GM19238 (cell line): ENCODE data around the gene SLC24A4.

ENCODE experiments used
- DNase-seq: peaks from one replicate; pipeline ENCODE4 v3.0.0; 2011; ENCODE audit warnings: low spot score; ENCODE audit not compliant: insufficient read length

Gene SLC24A4

DNA sequence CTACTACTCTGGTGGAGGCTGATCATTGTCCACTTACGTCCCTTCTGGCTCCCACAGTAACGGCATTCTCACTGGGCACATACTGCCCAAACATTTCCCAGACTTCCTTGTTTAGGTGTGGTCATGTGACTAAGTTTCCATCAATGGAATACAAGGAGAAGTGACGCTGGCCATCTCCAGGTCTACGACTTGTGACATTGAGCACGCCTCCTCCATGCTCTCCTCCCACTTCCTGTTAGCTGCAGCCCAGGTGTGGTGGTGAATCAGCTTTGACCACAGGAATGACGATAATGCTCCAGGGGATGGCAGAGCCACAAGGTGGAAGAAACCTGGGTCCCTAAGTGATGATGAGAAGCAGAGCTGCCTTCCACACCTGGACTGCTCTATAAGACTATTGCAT is 6.0 kb upstream of the SLC24A4 start:
- DNase-seq = no peak

DNA sequence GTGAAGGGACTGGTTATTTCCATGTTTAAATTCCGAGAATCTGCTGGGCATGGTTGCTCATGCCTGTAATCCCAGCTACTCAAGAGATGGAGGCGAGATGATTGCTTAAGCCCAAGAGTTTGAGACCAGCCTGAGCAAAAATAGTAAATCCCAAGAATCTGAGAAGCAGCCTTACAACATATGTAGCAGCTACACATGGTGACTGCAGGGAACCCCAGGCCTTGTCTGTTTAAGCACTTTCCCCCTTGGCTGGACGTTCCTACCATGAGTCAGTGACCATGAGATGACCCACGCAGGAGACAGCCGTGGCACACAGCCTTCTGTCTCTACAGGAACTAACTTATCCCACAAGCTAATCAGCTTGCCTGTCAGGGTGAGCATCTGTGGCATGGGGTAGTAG is 5.5 kb upstream of the SLC24A4 start:
- DNase-seq = no peak

DNA sequence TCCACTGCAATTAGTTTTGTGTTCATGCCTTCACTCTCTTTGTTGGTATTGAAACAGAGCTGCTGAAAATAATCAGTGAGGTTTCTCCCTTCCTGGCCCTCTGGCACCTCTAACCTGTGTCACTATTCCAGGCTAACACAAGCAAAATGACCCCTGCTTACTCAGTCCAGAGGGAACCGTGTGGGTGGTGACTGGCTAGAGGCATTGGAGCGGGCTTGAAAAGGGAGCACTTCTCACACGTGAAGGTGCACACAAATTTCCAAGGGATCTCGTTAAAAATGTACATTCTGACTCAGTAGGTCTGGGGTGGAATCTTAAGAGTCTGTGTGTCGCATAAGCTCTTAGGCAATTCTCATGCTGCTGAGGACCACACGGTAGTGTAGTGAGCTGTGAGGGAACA is 1.3 kb upstream of the SLC24A4 start:
- no peak for DNase-seq

DNA sequence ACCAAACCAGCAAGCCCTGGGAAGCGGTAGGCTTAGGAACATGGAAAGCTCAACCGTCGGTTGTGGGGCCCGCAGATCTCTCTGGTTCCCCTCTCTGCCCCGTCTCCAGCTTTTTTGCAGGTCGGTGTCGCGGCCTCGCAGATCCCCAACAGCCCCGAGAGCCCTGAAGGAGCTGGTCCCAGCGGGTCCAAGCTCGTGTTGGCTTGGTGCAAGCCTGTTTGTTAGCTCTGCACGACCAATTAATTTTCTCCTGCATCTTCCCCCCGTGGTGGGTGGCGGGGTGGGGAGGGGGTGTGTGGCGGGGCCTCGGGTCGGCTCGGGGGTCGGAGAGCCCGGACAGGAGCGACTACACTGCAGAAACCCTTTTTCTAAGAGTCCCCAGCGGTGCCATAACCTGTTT is 449 bp upstream of the SLC24A4 start:
- DNase-seq = no peak

DNA sequence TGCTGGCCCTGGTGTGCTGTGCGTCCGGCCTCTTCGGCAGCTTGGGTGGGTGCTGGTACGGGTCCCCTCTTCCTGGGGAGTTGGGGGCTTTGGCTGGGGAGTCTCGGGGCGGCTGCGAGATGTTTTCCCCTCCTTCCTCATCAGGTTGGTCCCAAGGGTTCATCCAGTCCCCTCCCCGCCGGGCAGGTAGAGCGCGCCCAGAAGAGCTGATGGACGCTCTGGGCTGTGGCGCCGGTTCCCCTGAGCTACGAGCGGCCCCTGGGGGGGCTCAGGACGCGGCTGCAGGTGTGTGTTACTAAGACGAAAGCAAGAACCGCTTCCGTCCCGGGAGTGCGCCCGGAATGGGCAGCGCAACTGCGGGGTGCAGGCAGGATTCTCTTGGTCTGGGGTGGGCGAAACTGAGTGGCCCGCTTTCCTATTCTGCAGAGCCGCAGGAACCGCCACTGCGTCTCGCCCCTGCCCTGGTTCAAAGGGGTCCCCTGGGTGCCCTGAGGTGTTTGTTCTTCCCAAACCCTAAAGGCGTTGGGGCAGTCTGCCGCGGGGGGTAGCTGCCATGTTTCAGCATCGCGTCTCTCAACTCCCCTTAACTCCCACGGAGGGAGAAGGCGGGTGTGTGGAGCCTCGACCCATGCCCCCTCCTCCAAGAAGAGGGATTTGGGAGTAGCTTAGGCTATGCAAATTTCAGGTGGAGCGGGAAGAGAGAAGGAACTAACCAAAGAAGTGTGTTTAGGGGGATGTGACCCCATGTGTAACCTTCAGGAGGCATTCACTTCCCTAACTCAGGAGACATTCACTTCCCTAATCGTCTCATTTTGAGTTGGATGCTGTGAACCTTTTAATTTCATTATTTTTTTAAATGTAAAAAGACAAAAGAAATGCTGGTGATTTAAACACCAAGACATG is 1.2 kb downstream of the SLC24A4 start:
- DNase-seq = no peak

DNA sequence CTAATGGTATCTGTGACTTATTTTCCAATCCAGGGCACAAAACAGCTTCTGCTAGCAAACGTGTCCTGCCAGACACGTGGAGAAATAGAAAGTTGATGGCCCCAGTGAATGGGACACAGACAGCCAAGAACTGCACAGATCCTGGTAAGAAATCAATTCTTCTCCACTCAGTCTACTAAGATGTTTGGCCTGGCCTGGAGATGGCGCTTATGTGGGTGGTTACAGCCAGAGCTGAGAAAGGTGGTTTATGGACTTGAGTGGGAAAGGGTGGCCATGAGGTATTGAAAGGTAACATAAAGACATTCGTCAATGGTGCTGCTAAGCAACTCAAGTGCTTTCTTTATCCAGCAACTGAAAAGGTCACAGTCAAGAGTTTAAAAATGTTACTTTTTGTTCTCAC is 2.9 kb downstream of the SLC24A4 start:
- DNase-seq = no peak

DNA sequence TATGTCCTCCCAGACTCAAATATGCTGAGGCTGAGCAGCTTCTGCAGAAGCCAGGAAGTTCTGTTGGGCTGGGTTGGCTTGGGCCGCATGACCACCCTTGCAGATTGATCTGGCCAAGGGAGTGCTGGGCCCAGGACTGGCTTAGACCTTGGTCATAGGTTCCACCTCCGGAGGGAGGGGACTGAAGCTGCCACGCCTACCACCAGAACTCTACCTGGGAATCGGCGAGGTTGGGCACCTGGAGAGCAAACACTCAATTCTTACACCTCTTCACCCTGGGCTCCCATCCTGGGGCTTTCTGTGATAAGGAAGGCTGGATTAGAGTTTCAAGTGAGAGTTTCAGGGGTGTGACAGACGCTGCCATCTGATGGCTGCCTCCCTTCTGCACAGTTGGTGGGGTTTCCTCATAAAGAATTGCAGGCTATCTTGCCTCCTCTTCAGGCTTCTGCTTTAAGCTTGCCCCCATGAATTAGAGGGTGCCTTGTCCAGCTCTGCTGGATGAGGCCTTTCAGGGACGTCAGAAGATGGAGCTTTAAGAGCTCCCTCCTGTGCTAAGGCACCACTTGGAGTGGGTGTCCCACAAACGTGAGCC is 5.8 kb downstream of the SLC24A4 start:
- DNase-seq = no peak

DNA sequence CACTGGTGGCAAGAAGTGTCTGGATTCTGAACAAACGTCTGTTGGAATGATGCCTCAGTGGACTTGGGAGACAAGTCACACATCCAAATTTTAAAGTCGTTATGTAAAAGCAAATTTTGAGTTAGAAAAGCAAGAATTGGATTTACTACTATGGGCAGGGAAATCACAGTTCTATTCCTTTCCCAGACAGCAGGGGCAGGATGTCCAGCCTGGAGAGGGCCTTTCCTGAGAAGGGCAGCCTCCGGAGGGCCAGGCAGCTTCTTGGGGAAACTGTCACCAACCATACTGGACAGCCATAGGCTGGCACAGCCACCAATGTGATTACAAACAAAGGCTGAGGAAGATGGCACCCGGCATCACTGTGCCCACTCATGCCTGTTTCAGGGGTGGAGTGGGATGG is 11.1 kb downstream of the SLC24A4 start:
- DNase-seq = no peak

DNA sequence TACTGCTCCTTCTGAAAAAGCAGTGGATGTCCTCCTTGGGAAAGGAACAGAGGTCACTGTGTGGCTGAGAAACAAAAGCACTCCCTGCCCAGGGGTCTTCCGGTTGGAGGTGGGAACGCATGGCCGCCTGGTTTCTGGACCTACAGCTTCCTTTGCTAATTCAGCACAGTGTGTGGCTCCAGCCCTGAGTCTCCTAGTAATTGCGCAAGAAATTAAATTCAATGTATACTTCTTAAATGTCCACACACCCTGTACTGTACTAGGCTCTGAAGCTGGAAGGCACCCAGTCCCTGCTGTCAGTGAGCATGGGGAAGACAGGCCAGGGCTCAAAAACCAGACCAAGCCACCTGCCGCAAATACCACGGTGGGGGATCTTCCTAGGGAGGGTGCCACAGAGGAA is 13.4 kb downstream of the SLC24A4 start:
- DNase-seq = no peak

DNA sequence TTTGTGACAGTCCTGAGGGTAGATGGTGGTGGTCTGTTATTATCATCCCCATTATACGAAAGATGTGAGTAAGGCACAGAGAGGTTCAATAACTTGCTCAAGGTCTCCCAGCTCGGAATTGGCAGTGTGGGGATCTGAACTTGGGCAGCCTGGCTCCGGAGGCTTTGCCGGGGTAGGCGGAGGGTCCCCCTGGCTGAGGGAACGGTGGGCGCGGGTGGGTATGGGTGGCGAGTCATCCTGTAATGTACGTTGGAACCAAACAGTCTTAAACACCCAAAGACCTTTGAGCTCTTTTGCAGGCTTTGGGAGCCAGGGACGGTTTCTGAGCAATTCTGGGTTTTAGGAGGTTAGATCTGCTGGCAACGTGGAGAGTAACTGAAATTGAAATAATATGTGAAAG is 16.5 kb downstream of the SLC24A4 start:
- no peak for DNase-seq

DNA sequence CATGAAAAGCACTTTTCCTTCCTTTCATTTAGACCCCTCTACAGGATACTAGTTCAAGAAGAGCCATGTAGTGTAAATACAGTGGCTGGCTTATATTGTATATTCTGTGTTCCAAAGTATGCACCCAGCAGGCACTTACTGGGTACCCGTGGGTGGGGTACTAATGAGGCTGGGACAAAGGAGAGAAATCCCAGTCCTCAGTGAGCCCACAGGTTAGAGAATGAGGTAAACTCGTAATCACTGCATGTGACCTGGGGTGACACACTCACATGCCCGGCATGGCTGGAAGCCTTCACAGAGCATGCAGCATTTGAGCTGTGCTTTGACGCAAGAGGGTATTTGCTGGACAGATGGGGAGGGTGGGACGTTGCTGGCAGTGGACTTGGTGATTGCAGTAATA is 17.1 kb downstream of the SLC24A4 start:
- no peak for DNase-seq

DNA sequence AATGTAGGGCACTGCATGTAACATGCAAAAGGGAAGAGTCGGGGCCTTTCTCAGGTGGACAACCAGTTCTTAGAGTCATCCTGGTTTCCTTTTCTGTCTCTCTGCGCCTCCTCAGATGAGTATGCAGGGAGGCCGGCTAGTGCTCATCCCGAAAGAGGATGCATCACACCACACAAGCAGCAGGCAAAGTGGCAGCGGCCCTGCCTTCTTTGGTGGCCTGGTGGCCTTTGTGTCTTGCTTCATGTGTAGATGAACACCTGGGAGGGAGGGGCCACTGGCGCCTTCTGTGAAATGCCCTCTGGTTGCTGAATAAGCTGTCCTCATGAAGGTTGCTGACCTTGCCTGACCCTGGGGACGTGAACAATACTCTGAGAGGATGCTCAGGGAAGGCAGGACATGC is 18.0 kb downstream of the SLC24A4 start:
- no peak for DNase-seq

DNA sequence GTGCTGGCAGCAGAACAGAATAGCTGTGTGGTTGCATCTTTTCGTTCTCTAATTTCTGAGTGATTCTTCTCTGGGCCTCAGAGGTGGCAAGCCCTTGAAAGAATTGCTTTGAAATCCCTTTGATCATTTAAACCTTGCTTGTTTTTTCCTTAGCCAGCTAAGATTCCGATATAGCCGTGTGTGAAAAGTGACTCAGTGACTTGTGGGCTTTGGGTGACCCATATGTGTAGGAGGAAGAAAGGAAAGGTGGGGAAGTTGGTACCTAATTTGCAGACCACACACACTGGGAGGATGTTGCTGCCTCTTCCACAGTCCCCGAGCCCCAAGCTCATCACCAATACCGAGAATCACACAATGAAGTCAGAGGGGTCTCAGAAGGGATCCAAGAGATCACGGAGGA is 18.8 kb downstream of the SLC24A4 start:
- no peak for DNase-seq

DNA sequence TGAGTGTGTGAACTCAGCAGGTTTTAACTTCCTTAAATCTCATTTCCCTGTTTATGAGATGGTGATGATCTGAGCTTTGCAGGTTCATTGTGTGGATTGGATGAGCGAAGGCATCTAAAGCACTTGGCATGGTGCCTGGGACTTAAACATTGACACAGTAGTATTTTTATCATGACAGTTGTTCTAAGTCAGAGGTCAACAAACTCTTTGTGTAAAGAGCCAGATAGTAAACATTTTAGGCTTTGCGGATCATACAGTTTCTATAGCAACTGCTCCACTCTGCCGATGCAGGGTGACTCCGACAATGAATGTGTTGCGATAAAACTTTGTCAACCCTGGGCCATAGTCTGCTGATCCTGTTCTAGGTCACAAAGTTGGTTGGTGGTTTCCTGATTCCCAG is 25.2 kb downstream of the SLC24A4 start:
- no peak for DNase-seq

DNA sequence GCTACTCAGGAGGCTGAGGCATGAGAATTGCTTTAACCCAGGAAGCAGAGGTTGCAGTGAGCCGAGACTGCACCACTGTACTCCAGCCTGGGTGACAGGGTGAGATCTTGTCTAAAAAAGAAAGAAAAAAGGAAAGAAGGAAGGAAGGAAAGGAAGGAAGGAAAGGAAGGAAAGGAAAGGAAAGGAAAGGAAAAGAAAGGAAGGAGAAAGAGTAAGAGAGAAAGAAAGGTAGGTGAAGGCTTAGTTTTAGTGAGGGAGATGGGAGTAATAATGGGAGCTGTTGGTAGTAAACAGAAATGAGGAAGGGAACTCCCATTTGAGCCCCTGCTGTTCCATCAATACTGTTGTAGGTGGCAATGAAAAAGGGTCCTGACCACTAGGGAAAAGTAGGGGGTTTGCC is 28.8 kb downstream of the SLC24A4 start:
- no peak for DNase-seq

DNA sequence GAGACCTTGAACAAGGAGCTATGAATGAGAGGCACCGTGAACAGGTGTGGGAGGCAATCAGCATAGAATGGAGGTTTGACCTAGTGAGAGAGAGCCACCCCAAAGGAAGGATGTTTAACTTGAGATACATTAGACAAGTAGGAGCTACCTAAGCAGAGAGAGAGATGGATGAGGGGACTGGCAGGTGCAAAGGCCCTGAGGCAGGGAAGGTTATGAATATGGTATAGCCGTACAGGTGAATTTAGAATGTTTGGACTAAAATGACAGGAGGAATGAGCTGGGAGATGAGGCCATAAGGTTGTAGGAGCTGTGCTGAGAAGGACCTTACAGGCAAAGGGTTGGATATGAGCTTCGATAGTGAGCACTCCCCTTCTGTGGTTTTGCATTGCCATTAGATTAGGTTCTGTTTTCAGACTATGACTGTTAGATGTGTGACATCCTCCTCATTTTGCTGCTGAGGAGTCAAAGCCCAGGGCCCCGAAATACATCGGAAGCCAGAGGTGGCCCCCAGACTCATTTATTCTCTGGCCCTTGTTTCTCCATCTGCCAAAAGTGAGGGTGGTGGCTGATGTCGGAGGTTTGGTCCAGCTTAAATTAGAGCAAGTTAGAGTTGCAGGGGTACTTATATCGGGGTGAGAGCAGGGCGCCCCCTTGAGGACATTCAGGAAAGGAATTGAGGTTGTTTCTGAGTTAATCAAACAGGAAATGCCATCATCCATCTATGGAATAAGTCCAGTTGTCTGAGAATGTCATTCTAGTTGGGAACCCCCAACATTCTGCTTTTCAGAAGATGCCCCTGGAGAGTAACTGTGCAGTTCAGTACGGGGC is 29.4 kb downstream of the SLC24A4 start:
- DNase-seq = no peak

DNA sequence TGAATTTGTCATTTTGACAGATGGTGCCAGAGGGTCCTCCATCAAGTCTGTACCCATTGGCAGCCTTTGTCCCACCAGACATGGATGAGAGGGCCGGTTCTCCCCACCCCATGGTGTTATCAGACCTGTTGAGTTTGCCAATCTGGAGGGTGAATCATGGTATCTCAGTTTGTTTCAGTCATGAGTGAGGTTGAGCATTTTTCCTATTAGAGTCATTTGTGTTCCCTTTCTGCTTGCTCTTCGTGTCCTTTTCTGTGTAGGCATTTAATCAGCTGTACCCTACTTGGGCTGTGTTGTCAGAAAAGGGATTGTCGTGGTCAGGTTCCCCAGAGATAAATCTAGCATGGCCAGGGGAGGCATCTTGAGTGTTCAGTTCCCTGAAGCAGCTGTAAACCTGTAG is 30.5 kb downstream of the SLC24A4 start:
- no peak for DNase-seq

DNA sequence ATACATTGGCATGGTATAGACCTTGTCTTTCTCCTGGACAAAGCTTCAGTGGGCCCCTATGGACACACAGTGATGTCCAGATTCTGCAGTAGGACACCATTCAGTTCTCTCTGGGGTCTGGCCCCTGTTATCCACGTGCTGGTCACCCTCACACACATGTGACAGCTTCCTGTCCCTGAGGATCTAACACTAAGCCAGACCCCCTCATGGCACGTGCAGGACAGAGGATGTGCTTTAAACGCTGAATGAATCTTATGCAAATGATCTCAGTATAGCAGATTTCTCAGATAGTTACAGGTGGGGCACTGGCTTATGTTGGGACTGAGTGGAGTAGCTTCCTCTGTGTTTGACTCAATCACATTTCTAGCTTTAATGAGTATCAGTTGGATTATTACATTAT is 33.7 kb downstream of the SLC24A4 start:
- DNase-seq = no peak

DNA sequence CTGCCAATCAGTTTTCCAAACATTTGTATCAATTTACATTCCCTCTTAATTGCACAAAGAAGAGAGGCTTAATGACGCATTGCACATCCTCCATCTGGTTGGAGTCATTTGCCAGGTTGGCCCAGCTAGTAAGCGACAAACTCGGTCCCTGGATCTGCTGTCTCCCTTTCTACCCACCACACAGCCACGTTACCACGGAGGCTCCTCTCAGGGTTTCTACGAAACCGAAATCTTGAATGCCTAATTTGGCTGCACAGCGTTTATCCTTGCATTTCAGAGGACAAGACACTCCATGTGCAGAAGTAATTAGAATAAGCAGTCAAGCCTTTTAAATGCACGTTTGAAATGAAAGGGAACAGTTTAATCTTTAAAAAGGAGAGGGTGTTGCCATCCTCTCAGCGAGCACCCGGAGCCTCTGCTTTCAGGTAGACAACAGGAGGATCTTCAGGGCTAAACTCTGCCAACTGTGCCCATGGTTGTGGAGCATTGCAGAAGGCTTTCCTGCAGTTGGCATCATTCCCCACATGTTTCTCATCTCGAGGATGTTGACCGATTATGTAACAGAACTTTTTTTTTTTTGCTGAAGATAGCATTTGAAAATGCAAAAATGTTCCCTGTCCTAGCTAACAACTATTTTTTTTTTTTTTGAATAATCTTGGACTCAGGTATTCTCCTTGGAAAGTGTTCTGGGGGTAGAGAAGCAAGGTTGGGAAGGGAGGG is 37.8 kb downstream of the SLC24A4 start:
- DNase-seq = no peak

DNA sequence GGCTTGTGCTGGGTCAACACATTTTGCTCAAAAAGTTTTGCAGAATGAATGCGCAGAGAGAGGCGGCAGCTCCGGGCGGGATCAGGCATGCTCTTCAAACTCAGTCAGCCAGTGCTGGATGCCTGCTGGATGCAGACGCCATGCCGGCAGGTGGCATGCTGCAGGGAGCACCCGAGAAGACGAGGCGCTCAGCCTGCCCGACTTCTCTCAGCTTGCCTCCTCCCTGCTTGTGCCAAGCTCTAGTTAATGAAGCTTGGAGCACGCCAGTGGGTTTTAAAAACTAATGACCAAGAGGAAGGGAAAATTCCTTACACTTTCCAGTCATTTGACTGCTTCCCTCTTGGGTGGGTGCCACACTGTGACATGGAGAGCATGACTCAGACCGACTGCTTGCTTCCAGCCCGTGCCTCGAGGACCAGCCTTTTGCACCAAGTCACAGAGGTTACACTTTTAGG is 39.8 kb downstream of the SLC24A4 start:
- no peak for DNase-seq

DNA sequence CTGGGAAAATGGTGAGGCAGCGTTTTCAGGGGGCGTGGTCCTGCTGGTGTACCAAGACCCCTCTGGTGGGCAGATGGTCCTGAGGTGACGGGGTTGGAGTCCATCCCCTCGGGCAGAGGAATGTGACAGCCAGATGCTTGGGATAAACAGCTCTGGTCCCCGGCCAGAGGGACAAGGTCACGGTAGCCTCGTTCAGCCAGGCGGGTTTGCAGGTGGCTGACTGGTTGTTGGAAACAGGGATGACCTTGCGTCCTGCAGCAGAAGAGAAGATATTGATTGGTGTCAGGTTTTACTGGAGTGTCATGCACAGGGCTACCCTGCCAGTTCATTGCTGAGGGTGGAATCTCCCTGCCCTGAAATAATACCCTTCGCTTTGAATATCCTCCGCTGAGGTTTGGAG is 43.3 kb downstream of the SLC24A4 start:
- no peak for DNase-seq

DNA sequence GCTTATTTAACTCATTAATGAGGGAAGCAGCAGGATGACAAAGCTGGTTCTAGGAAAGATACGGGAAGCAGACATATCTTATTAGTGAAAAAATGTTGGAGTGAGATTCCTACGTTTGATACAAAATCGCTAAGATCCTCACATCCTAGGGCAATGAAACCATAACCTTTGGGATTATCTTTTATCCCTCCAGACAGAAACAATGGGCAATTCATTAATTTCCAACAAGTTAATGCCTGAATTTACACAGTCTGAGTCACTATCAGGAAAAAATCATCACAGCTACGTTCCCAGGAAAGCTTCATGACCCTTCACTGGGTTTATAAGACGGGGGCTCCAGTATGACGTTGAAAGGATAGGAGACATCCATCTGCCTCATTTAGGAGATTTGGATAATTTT is 45.0 kb downstream of the SLC24A4 start:
- no peak for DNase-seq
